ENCODE results near the gene ANKS1B. TPM values are rescaled to one million over a fixed set of nuclear protein-coding genes. Genes with fewer than 3 reads are reported as not detected.
"Not testable (repeated sequence)": the region's sequence is repeated elsewhere in the genome, so short reads cannot be mapped to it uniquely, and the experiment has no call there.

Gene ANKS1B
- total RNA-seq, 1 donor from 2014 or later: 1.2 TPM

DNA sequence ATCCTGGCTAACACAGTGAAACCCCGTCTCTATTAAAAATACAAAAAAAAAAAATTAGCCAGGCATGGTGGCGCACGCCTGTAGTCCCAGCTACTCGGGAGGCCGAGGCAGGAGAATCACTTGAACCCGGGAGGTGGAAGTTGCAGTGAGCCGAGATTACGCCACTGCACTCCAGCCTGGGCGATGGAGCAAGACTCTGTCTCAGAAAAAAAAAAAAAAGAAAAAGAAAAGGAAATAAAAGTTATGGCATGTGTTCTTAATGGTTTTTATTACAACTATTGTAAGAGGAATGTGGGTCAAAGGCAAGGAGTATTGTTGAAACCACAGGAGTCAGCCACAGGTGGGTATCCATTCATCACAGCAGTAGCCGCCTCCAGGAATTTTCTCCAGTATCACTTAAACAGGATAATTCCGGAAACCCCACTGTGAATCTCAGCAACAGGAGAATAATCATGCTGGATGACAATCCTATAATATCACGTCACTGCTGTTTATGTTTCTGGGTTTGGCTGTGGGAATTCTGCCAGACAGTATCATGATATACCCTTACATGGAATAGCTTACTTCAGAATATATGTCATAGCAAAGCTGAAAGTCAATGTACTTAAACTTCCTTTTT lies 1147.5 kb downstream of the ANKS1B start:
- intact Hi-C loops (cut with micrococcal nuclease): not testable (repeated sequence)

DNA sequence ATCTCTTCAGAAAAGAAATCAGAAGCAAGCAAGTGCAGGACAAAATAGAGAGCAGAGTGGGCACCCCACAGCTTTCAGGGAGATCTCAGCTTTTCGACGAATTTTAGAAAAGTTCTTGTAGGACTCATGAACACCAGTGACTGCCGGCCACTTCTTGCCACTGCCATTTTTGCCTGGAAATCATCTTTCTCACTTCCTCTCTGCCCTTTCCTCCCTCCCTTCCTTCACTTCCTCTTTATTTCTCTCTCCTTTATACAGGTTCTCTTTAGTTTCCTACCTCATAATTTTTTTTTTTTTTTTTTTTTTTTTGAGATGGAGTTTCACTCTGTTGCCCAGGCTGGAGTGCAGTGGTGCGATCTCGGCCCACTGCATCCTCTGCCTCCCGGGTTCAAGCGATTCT lies 1154.1 kb downstream of the ANKS1B start:
- intact Hi-C loops (cut with micrococcal nuclease): no loop called here

DNA sequence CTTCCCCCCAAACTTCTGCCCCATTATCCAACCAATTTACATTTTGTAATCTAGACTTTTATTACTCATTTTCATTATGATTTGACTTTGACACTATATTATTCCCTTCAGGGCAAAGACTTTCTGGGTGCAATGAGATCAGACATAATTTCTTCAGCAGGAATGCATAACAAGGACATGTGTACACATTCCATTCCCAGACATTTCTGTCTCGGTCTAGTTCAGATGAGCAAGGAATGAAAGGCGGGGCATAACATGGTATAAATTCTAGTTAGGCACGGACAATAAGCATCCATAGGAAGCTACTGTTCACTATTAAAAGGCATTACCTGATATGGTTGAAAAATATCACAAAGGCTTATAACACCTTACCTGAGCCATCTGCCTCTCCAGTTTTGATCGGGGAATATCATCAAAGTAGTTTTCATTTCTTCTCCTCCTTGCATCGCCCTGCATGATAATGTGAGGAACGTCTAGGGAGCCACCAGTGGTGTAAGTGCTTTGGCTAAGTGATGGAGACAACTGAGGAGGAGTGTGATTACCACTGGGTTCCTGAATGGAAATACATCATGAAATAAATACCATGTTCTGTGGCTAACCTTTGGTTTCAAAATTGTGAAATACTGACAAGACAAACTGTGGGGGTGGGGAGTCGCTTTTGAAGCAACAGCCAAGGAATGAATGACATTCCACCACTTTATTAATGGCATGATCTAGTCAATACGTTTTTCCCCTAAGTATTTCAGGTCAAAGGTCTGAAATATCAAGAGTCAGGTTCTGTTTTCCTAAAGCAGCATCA lies 1155.7 kb downstream of the ANKS1B start:
- intact Hi-C loops (cut with micrococcal nuclease): no loop called here

DNA sequence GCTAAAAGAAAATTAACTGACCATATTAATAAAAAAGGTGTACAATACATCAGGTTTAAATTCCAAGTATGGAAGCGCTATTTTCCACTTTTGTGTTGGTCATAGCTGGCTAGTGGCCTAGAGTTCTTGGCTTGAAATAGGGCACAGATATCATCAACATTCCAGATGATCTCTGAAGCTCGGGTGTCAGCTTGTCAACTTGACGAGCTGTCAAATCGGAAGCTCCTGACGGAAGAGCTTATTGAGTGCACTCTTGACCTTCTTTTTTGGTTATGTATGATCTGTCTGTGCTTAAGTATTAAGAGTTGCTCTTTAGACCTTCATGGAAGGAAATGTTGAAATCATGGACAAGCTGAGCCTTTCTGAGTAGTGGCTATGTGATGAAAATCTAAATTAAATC lies 1161.7 kb downstream of the ANKS1B start:
- intact Hi-C loops (cut with micrococcal nuclease): no loop called here

DNA sequence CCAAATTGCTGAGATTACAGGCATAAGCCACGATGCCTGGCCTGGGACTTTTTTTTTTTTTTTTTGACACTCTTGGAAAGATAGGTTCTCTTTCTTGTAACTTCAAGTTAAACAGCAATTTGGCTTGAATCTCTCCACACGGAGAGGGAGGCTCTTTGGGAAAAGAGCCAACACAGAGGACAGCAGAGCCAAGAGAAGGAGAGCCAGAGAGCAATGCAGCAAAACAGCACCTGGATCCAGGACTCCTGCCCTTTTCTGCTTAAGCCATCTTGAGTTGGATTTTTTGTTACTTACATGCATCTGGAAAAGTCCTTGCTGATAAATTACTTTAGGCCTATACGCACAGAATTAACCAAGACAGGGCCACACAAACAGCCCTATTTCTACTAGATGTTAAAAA lies 1162.9 kb downstream of the ANKS1B start:
- intact Hi-C loops (cut with micrococcal nuclease): no loop called here

DNA sequence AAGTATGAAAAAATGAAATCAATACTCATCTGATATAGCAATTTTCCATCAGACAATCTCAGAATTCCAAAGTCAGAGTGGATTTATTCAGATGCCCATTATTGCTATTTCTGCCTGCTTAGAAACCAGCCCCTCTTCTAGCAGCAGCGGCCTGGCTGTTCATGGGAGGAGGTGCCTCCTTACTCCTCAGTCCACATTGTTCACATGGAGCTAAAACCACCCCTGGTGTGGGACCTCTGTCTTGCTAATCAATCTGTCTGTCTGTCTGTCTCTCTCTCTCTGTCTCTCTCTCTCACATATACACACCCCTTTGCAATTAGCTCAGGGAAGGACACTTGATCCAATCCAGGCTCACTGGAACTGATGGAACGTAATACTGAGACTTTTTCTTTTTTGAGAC lies 1163.5 kb downstream of the ANKS1B start:
- intact Hi-C loops (cut with micrococcal nuclease): no loop called here

DNA sequence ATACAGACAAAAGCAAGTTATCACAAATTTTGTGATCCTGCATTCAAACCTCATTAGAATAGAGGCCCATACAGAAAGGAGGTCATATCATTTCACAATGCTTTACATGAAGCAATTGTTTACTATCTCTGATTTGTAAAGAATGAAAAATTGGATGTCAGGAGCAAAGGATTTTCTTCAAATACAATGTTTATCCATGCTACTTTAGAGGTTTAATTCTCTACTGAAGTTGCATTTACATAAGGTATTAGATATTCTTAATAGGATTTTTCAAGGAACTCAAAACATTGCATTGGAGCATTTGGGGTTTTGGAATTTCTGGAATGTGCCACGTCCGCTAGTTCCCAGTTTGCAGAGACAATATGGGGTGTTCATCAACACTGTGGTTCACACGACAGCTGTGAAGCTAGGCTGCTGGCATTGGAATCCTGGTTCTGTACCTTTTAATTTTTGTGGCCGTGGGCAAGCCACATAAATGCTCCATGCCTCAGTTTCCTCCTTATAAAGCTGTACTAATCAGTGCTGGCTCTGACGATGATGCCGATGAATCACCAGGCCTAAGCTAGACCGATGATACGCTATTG lies 1164.8 kb downstream of the ANKS1B start:
- intact Hi-C loops (cut with micrococcal nuclease): no loop called here

DNA sequence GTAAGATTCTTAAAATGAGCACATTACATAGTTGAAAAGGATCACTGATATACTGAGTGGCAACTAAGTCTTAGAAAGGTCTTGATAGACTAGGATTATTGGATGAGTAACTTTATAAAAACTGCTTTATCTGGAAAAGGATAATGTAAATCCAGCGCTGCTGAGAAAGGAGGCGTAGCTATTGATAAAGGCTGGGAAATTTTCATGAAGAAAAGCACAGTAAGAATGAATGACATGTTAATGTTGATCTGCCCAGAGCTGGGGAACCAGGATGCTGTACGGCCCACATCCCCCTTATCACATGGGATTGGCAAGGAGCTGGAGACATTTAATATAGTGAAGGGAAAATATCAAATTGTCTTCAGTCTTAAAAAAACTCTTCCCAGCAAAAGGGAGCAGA lies 1165.7 kb downstream of the ANKS1B start:
- intact Hi-C loops (cut with micrococcal nuclease): no loop called here

DNA sequence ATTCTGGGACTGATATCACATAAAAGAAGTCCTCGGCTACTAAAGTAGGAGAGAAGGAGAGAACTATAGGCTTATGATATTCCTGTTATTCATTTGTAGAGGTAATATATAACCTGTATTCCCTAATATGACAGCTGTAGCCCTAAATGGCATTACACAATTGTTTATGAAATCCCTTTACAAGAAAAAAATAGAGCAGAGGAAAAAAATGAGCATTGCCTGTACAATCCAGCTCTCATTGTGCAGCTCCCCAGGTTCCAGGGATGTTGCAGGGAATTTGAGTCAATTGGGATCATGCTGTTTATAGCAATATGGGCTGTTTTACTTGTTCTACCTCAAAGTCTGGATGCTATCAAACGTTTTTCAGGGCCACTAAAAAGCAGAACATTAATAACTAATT lies 1166.5 kb downstream of the ANKS1B start:
- intact Hi-C loops (cut with micrococcal nuclease): no loop called here

DNA sequence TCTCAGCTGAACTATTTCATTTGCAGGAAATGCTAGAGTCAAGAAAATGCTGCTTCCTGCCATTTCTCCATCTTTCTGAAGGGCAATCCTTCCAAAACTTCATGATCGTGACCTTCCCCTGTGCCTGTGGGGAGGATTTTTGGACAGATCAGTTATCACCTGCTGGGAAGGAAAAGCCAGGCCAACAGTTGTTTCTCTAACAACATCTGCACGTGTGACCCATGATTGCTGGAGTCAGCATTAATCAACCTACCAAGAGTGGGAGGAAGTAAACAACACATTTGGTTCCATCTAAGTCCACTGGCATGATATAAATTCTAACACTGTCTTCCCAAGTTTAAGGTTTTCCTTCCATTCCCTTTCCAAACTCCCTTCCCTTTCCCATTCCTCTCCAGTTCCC lies 1167.0 kb downstream of the ANKS1B start:
- intact Hi-C loops (cut with micrococcal nuclease): no loop called here

DNA sequence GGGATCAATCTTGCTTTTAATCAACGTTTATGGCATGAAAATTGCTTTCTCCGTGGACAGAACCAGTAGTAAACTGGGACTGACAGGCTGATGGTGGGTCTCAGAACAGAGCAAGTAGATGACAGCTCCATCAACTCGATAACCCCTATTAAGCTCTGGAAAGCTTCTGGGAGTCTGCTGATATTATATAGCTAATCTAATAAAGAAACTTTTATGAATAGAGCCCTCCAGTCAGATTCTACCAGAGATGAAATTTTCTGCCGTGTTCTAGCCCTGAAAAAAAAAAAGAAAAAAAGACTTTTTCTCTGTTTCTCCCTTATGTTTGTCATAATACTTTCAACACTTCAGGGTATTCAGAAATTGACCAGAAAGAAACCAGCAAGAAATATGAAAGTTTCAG lies 1168.0 kb downstream of the ANKS1B start:
- intact Hi-C loops (cut with micrococcal nuclease): no loop called here

DNA sequence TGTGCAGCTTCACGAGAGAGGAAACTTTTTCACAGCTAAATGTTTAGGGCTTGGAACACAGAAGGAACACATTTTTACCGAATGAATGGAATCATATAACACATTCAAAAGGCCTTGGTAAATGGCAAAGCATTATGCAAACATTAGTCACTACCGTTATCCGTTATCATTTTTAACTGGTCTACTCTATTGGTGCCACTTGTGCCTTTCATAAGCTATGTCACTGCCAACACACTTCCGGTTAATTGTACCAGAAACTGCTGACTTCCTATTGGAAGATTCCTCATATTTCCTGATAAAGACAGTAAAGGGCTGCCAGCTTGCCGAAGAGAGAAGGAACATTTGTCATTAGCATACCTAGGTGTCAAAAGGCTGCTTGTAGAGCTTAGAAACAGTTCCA lies 1170.5 kb downstream of the ANKS1B start:
- intact Hi-C loops (cut with micrococcal nuclease): no loop called here

DNA sequence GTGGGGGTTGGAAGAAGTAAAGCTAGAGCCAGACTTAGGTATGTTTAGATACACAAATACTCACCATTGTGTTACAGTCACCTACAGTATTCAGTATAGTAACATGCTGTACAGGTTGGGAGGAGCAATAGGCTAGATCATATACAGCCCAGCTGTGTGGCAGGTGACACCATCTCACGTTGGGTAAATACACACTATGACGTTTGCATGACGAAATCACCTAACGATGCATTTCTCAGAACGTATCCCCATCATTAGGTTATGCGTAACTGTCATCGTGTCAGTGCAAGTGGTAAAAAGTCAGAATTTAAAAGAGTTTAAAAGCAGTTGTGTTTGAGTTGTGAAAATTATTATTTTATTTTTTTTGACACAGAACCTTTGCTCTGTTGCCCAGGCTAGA lies 1172.5 kb downstream of the ANKS1B start:
- intact Hi-C loops (cut with micrococcal nuclease): no loop called here

DNA sequence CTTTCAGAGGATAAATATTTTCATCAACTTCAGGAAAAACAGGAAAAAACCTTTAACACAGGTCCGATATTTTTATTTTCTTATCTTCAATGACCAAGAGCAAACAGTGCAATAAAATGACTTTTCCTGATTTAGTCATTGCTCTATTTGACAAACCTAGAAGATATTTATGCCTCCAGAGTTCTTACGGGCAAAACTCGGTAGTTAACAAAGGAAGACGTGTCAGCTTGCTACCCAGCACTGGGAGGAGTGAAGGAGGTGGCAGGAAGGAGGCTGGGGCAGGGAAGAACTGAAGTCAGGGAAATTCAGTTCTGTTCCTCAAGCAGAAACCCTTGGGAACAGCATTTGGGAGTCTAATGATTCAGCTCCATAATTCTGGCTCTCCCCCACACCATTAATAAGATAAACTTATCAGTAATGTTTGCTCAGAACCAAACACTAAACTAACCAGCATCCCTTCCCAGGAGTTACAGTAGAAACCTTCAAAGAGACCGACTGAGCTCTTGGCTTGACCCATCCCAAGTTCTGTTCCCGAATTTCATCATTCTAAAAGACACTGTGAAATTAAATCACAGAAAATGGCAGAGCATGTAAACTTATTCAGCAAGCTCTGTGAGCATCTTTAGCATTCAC lies 1176.4 kb downstream of the ANKS1B start:
- intact Hi-C loops (cut with micrococcal nuclease): no loop called here

DNA sequence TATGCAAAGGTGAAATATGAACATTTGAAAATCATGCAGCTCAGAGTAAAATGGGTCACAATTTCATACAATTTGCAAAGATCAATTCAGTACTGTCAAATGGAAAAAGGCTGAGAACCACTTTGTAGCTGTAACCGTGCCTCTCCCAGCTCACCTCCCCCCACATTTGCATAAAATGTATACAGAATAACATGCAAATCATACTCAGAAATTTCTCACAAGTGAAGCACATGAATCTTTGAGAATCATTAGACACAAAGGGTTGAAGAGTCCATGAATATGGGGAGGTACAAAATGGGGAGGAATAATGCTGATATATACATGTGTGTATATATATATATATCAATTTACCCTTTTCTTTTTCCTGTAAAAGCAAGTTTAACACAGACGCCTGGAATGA lies 1177.5 kb downstream of the ANKS1B start:
- intact Hi-C loops (cut with micrococcal nuclease): no loop called here

DNA sequence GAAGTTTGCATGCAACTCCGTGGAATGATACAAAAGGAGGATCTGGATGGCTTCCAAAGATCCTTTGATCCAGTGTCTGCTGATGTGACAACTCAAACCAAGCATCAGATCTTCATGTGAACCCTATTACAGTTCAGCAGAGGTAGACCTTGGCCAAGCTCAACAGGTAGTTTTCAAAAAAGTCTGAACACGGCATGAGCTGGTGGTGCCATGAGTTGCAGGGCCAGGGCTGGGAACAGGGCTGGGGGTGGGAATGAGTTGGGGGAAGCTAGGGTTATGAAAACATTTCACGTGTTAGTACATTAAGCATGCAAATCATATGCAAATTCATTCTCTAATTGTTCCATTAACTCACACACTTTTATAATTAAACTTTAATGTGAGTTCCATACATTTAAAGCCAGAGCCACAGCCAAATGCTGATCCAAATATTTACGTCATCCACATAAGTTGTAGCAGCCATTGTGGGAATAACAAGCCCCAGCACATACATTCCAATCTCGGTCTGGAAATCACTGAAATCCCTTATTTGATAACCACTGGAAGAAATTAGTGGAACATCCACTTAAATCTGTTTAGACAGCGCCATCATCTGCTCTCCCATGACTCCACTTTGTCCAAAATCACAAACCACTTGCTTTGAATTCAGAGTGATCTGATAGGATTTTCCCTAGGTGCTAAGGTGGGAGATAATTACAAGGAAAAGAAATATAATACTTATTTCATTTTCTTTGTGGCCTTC lies 1181.1 kb downstream of the ANKS1B start:
- intact Hi-C loops (cut with micrococcal nuclease): no loop called here

DNA sequence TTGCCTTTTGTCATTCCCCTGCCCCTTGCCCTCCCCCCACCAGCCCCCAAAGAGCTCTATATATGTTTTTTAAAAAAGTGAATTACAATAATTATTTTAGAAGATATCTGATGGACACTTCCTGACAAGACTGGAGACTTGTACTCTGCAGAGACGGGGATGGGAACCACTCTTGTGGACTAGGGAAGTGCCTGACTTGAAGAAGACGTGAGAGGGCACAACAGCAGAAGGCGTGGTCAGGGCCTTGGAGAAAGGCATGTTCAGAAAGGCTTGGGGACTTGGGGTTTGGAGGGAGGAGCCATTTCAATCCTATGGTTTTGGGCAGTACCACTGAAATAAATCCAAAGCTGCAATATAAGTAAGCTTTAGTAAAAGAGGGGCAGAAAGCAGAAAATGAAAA lies 1184.9 kb downstream of the ANKS1B start:
- intact Hi-C loops (cut with micrococcal nuclease): no loop called here

DNA sequence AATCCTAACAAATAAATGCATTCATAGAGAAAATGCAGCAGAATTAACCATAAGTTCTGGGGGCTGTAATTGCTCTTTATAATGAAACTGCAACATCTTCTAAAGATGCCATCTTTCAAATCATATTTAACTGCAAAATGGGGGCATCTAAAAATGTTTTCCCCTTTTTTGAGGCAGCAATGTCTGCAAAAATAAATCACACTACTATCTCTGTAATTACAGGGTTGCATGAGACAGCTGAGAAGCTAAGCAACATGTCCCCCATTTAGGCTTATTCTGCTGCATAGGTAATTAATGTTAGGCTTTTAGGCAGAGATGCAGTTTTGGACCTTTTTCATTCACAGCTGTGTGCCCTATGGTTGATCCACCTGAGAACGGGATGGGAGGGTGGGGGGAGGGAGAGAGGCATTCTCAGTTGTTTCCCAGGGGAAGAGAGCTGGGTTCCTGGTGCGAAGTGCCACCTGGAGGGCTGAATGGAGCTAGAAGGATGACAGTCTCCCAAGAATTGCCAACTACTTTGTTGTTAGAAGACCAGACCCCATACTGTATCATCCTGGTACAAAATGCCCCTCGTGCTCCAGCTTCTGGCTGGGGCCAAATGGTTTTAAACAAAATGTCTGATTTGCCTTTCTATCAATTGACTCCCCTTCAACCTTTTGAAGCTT lies 1185.5 kb downstream of the ANKS1B start:
- intact Hi-C loops (cut with micrococcal nuclease): no loop called here

DNA sequence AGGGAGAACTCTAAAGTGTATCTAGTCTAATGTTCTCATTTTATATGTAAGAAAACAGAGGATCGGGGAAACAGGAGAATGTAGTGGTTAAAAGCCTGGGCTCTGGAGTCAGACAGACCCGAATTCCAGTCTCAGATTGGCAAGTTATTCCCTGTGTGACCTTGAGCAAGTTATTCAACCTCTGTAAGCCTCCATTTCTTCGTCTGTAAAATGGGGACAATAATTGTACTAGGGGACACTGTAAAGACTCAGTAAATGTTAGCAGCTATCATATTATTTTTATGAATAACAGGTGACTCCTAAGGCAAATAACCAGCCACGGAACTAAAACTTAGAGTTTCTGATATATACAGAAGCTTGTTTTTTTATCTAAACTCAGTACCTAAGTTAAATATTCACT lies 1187.5 kb downstream of the ANKS1B start:
- intact Hi-C loops (cut with micrococcal nuclease): no loop called here

DNA sequence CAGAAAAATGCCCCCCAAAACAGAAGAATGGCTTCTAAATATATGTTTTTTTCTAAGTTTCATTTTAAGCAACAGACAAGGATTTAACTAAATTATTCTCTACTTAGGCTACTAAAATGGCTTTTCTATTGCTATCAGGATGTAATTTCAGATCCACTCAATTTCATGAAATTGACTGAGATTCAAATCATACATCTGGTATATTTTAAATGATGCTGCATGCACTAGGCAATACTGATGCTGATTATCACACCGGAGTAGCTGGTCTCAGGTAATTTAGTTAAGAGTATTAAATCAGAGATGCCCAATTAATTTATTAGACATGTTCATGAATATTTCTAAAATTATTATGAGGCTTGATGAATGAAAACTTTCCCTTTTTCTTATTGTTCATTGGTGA lies 1188.0 kb downstream of the ANKS1B start:
- intact Hi-C loops (cut with micrococcal nuclease): no loop called here

DNA sequence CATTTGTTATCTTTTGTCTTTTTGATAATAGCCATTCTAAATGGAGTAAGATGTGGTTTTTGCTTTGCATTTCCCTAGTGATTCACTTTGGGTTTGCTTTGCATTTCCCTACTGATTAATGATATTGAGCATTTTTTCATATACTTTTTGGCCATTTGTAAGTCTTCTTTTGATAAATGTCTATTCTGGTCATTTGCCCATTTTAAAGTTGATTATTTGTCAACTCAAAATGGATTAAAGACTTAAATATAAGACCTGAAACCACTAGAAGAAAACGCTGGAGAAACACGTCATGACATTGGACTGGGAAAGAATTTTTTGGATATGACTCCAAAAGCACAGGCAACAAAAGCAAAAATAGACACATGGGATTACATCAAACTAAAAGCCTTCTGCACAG lies 1191.6 kb downstream of the ANKS1B start:
- intact Hi-C loops (cut with micrococcal nuclease): no loop called here
